Activated T-cell treated with anti-CD3 and anti-CD28 coated beads, Interleukin-2, amount 50 U/mL, for 4 hours (primary cell): ENCODE measurements around the gene FAXDC2. TPM values are rescaled to one million over a fixed set of nuclear protein-coding genes. Genes with fewer than 3 reads are reported as not detected.

Source experiments
- ATAC-seq, 2 donors: fragments of 200-7000 bp; cut with Tn5 transposase; one replicate each; pipeline ENCODE4 v1.10.0; 2021
- DNase-seq: peaks from one replicate; pipeline ENCODE4 v3.0.0-alpha.2; 2020
- H3K27me3 Mint-ChIP-seq: one replicate; pipeline ENCODE4 v1.8.0; 2021; ENCODE audit warnings: low read depth, mixed read lengths
- H3K36me3 Mint-ChIP-seq: one replicate; pipeline ENCODE4 v1.8.0; 2022; ENCODE audit warnings: mixed read lengths; ENCODE audit not compliant: insufficient read depth
- H3K4me1 Mint-ChIP-seq: one replicate; pipeline ENCODE4 v1.8.0; 2021; ENCODE audit warnings: low read depth, mixed read lengths
- H3K4me3 Mint-ChIP-seq: one replicate; pipeline ENCODE4 v1.8.0; 2021; ENCODE audit warnings: mild to moderate bottlenecking, moderate library complexity, mixed read lengths
- H3K9me3 Mint-ChIP-seq: one replicate; pipeline ENCODE4 v1.8.0; 2021; ENCODE audit warnings: mixed read lengths
- total RNA-seq, 3 donors: library from RNA; stranded (reverse); gene quantifications; one replicate each; pipeline ENCODE4 v1.2.1, GENCODE V29; 2021

The FAXDC2 gene
- total RNA-seq, 3 donors from 2014 or later: 0.40 TPM; not detected in 2

GRCh38 chr5:154811653-154812465 is 38.5 kb downstream of the FAXDC2 start:
- Mint-ChIP-seq H3K27me3 (no peaks in the 10 kb centered on the region), H3K4me1 (peaks cover 23% of the 10 kb centered on the region), H3K36me3 (peaks cover 57% of the 10 kb centered on the region), H3K9me3 (no peaks in the 10 kb centered on the region), H3K4me3 (no peak overlapping the region)
- DNase-seq: peak; percentile 62
- peak; percentile 73 to 79 for ATAC-seq

DNA sequence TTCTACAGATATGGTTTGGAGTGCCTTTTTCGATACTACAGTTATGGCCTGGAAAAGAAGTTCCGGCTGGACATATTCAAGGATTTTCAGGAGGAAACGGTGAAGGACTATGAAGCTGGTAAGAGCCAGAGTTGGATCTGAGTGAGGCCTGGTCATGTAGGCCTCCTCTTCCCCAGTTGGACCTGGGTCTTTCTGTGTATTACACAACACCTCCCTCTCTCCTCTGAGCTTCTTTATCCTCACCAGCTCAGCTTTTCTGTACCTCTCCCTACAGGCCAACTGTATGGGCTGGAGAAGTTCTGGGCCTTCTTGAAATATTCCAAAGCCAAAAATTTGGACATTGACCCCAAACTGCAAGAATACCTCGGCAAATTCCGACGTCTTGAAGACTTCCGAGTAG is 39.2 kb downstream of the FAXDC2 start:
- ATAC-seq (no peak), DNase-seq (no peak)
- Mint-ChIP-seq H3K4me1 (peaks cover 21% of the 10 kb centered on the region), H3K4me3 (no peak overlapping the region), H3K36me3 (peaks cover 57% of the 10 kb centered on the region), H3K9me3 (no peaks in the 10 kb centered on the region), H3K27me3 (no peaks in the 10 kb centered on the region)

GRCh38 chr5:154806176-154806575 is 44.2 kb downstream of the FAXDC2 start:
- Mint-ChIP-seq H3K27me3 (no peaks in the 10 kb centered on the region), H3K9me3 (no peaks in the 10 kb centered on the region), H3K4me3 (no peak overlapping the region), H3K4me1 (no peaks in the 10 kb centered on the region), H3K36me3 (peaks cover 53% of the 10 kb centered on the region)
- DNase-seq (no peak), ATAC-seq (no peak)

DNA sequence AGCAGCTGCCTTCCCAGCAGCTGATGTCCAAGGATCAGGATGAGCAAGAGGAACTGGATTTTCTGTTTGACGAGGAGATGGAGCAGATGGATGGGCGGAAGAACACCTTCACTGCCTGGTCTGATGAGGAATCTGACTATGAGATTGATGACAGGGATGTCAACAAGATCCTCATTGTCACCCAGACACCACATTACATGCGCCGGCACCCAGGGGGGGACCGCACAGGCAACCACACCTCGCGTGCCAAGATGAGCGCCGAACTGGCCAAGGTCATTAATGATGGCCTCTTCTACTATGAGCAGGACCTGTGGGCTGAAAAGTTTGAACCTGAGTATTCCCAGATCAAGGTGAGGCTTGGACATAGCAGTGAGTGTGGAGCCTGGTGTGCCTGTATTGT is 48.4 kb downstream of the FAXDC2 start:
- ATAC-seq: no peak

GRCh38 chr5:154801083-154801482 is 49.3 kb downstream of the FAXDC2 start:
- H3K27me3 Mint-ChIP-seq: no peaks in the 10 kb centered on the region
- H3K36me3 Mint-ChIP-seq: peaks cover 57% of the 10 kb centered on the region
- H3K4me3 Mint-ChIP-seq: no peak overlapping the region
- ATAC-seq: no peak
- no peak for DNase-seq
- H3K4me1 Mint-ChIP-seq: no peaks in the 10 kb centered on the region
- H3K9me3 Mint-ChIP-seq: no peaks in the 10 kb centered on the region

More for the DNA sequence above, 48.4 kb downstream of the FAXDC2 start:
- Mint-ChIP-seq H3K4me1 (no peaks in the 10 kb centered on the region), H3K36me3 (peaks cover 57% of the 10 kb centered on the region), H3K4me3 (no peak overlapping the region), H3K27me3 (no peaks in the 10 kb centered on the region), H3K9me3 (no peaks in the 10 kb centered on the region)
- DNase-seq: no peak

DNA sequence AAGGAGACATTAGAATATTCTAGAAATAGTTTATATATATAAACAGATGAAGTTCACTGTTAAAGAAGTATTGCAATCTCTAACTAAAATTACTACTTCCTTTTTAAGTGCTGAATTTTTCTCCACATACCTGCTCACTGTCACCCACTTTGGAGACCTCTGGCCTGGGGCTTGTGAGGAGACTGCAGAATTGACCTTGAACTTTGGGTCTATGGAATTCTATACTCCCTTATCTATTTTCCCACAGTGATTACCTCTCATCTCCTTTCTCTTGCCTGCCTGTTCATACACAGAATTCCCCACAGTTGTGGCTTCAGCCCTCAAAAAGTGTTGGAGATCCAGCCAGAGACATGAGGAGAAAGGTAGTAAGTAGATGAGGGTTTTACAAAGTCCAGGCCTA is 49.8 kb downstream of the FAXDC2 start:
- H3K36me3 Mint-ChIP-seq: peaks cover 56% of the 10 kb centered on the region

DNA sequence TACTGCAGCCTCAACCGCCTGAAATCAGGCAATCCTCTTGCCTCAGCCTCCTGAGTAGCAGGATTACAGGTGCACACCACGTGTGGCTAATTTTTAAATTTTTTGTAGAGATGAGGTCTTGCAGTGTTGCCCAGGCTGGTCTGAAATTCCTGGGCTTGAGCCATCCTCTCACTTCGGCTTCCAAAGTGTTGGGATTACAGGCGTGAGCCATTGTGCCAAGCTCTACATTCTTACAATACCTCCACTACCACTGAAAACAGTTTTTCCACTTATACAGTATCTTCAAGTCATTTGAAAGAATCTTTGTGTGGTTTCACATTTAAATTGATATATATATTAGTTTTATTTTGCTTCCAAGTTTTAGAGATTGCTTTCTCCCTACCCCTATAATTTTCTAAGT is 52.6 kb downstream of the FAXDC2 start:
- Mint-ChIP-seq H3K36me3 (peaks cover 60% of the 10 kb centered on the region), H3K9me3 (no peaks in the 10 kb centered on the region), H3K27me3 (no peaks in the 10 kb centered on the region), H3K4me1 (no peaks in the 10 kb centered on the region), H3K4me3 (no peak overlapping the region)
- DNase-seq: no peak
- ATAC-seq: no peak

More for the DNA sequence above, 49.8 kb downstream of the FAXDC2 start:
- DNase-seq (no peak), ATAC-seq (no peak)
- H3K4me3 Mint-ChIP-seq: no peak overlapping the region
- H3K9me3 Mint-ChIP-seq: no peaks in the 10 kb centered on the region
- no peaks in the 10 kb centered on the region for H3K27me3 Mint-ChIP-seq
- no peaks in the 10 kb centered on the region for H3K4me1 Mint-ChIP-seq

- peaks cover 53% of the 10 kb centered on the region for H3K36me3 Mint-ChIP-seq
- DNase-seq (no peak), ATAC-seq (no peak)
- no peak overlapping the region for H3K4me3 Mint-ChIP-seq
- no peaks in the 10 kb centered on the region for H3K9me3 Mint-ChIP-seq
- H3K27me3 Mint-ChIP-seq: no peaks in the 10 kb centered on the region
- no peaks in the 10 kb centered on the region for H3K4me1 Mint-ChIP-seq
Measured at GRCh38 chr5:154795235-154795596, 55.2 kb downstream of the FAXDC2 start.

DNA sequence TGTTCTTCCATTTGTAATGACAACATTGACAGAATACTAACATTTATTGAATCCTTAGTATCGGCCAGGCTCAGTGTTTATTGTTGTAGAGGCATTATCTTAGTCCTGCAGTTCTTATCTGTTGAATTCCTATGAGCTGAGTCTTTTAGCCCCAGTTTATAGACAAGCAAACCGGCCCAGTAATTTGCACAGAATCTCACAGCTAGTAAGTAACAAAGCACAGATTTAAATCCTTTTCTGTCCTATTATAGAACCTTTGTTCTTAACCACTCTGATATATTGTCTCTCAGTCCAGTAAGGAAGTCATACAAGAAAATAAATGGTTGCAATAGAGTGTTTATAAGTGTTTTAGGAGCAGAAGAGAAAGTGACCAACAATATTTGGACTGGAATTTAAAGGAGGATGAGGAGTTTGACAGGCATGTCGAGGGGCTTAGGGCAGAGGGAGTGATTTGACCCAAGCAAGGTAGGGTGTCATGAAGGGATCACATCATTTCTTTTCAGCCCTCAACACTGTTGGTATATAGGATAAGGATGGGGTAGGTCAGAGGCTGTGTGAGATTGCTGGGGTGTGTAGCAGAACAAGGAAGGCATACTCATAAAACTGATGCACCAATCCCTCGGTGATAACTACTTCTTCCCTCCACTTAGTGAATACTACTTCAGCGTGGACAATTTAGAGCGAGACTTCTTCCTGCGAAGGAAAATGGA is 55.7 kb downstream of the FAXDC2 start:
- Mint-ChIP-seq H3K4me3 (no peak overlapping the region), H3K36me3 (peaks cover 51% of the 10 kb centered on the region), H3K9me3 (no peaks in the 10 kb centered on the region), H3K4me1 (peaks cover 2% of the 10 kb centered on the region), H3K27me3 (no peaks in the 10 kb centered on the region)
- DNase-seq (no peak), ATAC-seq (no peak)

DNA sequence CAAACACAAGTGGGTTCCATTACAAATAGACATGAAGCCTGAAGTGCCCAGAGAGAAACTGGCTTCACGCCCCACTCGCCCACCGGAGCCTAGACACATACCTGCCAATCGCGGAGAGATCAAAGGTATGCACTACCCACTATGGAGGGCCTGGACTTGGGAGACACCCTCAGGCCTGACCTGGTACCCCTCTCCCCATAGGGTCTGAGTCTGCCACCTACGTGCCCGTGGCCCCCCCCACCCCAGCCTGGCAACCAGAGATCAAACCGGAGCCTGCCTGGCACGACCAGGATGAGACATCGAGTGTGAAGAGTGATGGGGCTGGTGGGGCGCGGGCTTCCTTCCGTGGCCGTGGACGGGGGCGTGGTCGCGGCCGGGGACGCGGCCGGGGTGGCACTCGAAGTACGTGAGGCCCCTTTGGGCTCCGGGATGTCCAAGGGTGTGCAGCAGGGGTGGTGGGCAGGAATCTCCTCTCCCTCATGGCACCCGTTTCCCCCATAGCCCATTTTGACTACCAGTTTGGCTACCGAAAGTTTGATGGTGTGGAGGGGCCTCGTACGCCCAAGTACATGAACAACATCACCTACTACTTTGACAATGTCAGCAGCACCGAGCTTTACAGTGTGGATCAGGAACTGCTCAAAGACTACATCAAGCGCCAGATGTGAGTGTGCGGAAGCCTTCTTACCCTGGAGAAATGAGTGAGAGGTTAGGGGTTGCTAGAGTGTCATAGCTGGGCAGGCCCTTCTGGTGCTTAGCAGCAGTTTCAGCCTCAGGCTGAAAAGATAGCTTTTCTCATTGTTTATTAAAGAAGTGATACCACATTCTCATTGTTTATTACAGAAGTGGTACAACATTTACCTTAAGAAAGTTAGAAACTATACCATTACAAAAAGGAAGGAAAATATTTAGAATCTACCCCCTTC is 56.5 kb downstream of the FAXDC2 start:
- DNase-seq (no peak), ATAC-seq (no peak)
- peaks cover 45% of the 10 kb centered on the region for H3K36me3 Mint-ChIP-seq

DNA sequence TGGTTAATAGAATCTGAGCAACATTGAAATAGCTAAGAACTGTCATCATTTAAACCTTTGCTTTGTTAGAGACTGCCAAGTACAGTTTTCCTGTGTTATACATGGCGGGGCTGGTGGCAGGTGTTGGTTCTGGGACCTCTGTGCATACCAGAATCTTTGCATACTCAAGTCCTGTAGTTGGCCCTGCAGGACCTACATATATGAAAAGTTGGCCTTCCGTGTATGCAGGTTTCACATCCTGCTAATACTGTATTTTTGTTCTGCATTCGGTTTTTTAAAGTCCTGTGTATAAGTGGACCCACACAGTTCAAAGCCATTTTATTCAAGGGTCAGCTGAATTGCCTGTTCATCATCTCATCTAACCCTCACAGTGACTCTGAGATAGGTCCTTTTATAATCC is 58.9 kb downstream of the FAXDC2 start:
- no peaks in the 10 kb centered on the region for H3K9me3 Mint-ChIP-seq
- DNase-seq (no peak), ATAC-seq (no peak)
- H3K4me1 Mint-ChIP-seq: peaks cover 25% of the 10 kb centered on the region
- H3K27me3 Mint-ChIP-seq: no peaks in the 10 kb centered on the region
- no peak overlapping the region for H3K4me3 Mint-ChIP-seq
- peaks cover 35% of the 10 kb centered on the region for H3K36me3 Mint-ChIP-seq

More for the DNA sequence above, 56.5 kb downstream of the FAXDC2 start:
- H3K27me3 Mint-ChIP-seq: no peaks in the 10 kb centered on the region
- H3K4me3 Mint-ChIP-seq: no peak overlapping the region
- peaks cover 3% of the 10 kb centered on the region for H3K4me1 Mint-ChIP-seq
- no peaks in the 10 kb centered on the region for H3K9me3 Mint-ChIP-seq

- Mint-ChIP-seq H3K4me3 (no peak overlapping the region), H3K4me1 (peaks cover 56% of the 10 kb centered on the region), H3K9me3 (no peaks in the 10 kb centered on the region), H3K27me3 (no peaks in the 10 kb centered on the region), H3K36me3 (peaks cover 15% of the 10 kb centered on the region)
- no peak for ATAC-seq
- no peak for DNase-seq
Measured at GRCh38 chr5:154788212-154788611, 62.2 kb downstream of the FAXDC2 start.

DNA sequence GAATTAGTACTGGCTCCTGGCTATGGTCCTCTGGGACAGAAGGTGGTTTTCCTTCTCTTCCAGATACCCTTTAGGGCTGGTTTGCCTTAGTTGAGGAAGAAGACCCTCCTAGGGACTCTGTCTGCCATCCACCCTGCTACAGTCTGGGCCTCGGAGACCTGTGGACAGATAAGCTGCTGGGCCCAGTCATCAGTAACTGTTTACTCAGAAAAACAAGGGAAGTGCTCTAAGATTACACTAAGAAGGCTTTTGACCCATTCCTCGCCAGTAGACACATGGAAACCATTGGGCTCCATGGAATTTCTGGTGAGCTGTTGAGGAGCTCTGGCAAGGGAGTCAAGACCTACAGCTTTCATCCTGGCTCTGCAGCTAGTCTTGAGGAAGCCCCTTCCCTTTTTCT is 64.0 kb downstream of the FAXDC2 start:
- no peak for ATAC-seq
- Mint-ChIP-seq H3K27me3 (no peaks in the 10 kb centered on the region), H3K9me3 (no peaks in the 10 kb centered on the region), H3K36me3 (peaks cover 9% of the 10 kb centered on the region), H3K4me1 (peaks cover 74% of the 10 kb centered on the region), H3K4me3 (no peak overlapping the region)
- DNase-seq: no peak

DNA sequence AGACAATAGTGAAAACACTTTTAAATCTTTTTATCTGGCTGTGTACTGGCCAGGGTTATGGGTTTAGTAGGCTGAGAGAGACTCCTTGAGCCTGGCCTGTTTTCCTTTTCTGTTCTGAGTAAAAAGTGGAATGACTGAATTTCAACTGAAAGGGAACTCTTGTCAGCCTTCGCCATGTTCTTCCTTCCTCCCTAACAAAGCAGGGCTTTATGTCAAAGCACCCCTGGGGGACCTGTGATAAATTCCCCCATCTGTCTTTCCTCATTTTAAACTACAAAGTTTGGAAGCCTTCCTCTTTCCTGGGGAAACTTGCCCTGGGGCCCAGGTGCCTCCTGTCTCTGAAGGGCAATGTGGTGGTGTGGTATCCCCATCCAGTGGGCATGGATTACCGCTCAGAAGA is 65.5 kb downstream of the FAXDC2 start:
- DNase-seq: no peak
- H3K4me1 Mint-ChIP-seq: peaks cover 87% of the 10 kb centered on the region
- no peak for ATAC-seq
- H3K4me3 Mint-ChIP-seq: no peak overlapping the region
- H3K9me3 Mint-ChIP-seq: no peaks in the 10 kb centered on the region
- no peaks in the 10 kb centered on the region for H3K27me3 Mint-ChIP-seq
- no peaks in the 10 kb centered on the region for H3K36me3 Mint-ChIP-seq
